ENCODE data around the gene PRIMA1.

Gene PRIMA1

DNA sequence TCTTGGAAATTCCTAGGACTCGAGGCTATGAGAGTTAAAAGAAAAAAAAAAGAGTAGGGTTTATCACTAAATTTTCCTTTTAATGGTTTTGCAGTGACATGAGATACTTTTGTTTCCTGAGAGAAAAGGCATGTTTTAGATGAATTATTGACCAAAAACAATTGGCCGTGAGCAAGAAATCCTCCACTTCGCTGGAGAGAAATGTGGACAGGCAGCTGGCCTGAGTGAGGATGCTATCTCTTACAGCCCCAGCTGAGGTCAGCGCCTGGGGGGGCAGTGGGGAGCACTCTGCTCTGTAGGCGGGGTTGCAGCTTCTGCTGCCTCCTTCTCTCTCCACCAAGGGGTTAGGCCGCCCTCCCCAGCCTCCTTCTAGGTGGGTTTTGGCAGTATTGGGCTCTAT, 54.7 kb downstream of the PRIMA1 start:
- DNase-seq (ENCODE audit: low read depth in 1 of 2, low spot score in 1 of 2) = no peak

DNA sequence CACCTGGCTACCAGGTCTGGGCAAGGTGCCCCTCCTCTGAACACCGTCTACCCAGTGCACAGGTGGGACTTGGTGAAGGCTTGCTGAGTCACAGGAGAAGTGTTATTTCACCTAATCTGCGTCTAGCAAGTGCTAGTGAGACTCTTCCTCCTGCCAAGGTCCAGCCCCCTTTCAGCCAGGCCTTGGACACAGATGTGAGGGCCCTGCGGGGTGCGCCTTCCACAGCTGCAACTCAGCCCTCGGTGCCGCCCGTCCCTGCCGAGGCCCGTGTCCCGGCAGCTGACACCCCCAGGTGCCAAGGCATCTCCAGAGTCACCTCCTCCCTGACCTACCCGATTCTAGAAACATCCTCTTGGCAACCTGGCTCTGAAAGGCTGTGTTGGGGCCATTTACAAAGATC, 55.1 kb downstream of the PRIMA1 start:
- DNase-seq (ENCODE audit: low read depth in 1 of 2, low spot score in 1 of 2) = no peak

DNA sequence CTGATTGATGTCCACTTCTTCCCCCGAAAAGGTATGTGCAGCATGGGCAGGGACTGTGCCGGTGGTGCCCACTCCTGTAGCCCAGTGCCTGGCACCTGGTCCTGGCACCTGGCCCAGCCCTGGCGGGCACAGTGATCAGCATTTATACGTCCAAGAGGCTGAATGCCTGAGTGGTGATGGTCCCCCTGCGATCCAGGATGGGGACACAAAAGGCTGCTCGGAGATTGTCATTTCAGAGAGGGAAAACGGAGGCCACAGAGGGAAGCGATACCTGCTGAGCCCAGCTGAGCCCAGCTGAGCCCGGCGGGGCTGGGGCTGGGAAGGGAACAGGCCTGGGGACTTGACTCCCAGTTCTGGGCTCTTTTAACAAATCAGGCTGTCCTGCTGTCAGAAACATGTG, 55.8 kb downstream of the PRIMA1 start:
- no peak for DNase-seq (ENCODE audit: low read depth in 1 of 2, low spot score in 1 of 2)

DNA sequence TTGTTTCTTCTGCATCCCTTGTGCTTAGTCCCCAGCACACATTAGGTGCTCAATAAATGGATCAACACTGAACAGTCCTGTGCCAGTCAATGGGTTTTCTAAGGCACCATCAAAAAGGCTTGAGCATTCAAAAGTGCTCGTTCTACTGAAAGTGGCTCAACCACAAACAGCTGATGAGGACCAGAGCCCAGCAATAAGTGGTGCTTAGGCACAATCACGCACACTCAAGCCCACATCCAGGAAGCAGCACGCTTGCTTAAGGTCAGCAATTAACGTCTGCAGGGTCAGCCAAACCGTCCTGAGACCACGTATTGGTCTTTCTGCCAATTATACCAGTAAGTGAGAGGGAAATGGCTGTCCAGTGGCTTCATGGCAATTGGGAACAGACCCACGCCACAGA, 56.5 kb downstream of the PRIMA1 start:
- no peak for DNase-seq (ENCODE audit: low read depth in 1 of 2, low spot score in 1 of 2)

DNA sequence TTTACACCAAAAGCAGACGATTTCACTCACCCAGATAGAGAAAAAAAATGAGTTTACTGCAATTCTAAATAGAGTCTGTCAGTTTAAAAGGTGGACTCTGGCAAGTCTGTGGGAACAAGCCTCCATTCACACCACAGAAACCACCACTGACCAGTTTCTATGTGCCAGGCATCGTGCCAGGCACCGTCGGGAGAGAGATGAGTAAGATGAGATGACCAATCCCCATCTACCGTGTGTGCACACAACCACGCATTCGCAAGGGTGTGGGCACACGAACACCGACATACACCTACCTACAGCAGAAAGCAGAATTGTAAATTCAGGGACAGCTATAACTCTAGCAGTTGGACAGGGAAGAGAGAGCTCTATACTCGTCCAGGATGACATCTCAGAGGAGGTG, 58.3 kb downstream of the PRIMA1 start:
- no peak for DNase-seq (ENCODE audit: low read depth in 1 of 2, low spot score in 1 of 2)

DNA sequence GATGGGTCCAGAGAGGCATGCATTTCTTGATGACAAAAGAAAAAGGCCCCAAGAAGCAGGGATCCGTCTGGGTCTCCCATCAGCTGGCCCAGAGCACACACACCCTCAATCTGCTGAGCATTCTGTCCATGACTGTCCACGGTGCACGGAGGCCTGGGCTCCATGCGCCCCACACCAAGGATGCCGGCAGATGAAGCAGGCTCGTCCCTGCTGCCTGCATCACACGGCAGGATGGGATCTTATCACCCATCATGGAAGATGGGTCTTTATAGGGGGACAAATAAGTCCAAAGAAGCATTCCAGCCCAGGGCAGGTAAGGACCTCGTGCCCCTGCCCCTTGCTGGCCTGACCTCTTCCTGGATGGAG, 59.7 kb downstream of the PRIMA1 start:
- DNase-seq (ENCODE audit: low read depth in 1 of 2, low spot score in 1 of 2) = no peak

DNA sequence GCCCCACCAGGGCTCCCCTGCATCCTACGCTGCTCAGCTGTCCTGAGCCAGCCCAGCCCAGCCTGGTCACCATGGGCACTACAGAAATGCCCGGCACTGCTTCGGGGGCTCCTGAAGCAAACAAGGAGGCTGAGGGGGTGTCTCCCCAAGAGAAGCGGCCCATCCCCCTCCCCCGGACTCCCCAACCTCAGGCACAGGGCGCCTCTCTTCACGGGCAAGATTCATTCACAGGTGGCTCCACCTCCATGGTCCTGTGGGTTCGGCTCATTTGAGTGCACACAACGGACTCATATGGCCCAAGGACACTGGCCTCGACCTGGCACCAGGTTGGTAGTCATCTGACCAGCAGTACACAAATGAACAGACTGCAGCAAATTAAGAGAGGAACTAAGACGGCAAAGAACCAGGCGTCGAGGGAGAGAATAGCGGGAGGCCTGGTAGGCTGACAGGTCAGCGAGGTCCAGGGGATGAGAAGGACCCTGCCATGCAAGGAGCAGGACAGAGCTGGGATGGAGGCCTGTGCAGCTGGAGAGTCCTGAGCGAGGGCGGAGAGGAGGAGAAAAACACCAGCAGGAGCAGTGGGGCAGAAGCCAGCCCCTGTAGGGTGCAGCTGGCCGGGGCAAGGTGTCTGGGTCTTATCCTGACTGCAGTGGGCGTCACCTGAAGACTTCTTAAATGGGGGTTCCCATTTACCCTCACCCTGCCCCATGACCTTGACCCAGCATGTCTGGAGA, 60.2 kb downstream of the PRIMA1 start:
- DNase-seq (ENCODE audit: low read depth in 1 of 2, low spot score in 1 of 2) = no peak

DNA sequence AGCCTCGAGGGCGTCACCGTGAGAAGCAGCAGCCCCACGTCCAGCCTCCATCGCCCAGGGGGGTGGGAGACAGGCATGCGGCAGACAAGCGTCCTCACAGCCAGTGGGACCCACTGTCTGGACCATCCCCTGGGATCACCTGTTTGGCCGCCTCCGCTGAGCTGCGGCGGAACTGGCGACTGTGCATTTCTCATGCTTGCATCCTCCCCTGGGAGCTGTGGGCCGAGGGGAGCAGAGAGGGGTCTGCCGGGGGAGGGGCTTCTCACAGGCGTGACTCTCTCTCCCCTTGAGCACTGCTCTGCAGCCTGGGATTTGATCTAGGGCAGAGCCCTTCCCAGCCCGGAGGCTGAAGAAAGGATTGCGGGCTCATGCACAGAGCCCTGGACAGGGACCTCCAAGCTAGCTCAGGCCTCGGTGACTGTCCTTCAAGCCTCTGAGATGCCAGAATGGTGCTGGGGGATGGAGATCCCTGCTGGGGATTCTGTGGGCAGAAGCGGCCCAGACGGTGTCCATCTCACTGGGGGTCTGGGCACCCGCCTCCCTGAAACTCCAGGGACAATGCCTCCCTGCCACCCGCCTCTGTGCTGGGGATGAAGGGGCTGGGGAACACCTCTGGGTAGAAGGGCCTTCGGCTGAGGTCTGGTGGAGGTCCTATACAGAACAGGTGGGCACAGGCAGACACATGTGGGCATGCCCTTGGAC, 61.1 kb downstream of the PRIMA1 start:
- no peak for DNase-seq (ENCODE audit: low read depth in 1 of 2, low spot score in 1 of 2)

DNA sequence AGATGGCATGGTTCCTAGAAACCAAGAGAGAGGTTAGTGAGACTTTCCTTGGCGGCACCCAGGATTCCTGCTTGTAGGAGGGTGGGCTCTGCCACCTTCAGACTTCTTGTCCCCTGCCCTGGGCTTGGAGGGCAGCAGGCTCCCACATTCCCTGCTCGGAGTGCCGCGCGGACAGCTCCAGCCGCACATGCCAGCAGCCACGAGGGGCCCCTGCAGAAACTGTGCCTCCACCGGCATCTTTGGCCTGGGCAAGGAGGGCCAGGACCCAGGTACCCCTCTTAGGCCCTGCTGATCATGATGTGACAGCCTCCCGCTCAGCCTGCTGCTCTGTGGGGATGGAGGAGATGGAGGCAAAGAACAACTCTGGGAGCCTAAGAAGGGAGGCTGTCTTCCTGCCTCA, 62.3 kb downstream of the PRIMA1 start:
- DNase-seq (ENCODE audit: low read depth in 1 of 2, low spot score in 1 of 2) = no peak

DNA sequence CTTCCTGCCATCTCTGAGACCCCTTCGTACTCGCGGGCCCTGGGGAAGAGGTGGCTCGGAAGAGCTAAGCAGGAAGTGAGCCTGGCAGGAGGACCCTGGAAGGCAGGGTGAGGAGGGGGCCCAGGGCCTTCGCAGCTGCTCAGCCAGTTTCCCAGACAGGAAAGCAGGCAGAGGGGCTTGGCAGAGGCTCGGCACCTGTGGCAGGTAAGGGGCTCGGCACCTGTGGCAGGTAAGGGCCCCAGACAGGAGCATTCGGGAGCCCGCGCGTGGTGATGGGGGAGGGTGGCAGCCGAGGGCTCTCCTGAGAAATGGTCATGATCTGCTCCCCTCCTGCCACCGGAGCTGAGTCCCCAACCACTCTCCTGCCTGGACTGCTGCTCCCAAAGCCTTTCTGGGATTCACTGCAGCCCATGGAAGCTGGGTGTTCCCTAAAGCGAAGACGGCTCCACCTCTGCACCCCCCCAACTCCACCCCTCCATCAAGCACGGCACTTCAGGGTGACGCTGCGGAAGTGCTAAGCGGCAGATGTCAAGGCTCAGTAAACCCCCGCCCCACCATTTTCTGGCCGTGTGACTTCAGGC, 63.2 kb downstream of the PRIMA1 start:
- no peak for DNase-seq (ENCODE audit: low read depth in 1 of 2, low spot score in 1 of 2)

DNA sequence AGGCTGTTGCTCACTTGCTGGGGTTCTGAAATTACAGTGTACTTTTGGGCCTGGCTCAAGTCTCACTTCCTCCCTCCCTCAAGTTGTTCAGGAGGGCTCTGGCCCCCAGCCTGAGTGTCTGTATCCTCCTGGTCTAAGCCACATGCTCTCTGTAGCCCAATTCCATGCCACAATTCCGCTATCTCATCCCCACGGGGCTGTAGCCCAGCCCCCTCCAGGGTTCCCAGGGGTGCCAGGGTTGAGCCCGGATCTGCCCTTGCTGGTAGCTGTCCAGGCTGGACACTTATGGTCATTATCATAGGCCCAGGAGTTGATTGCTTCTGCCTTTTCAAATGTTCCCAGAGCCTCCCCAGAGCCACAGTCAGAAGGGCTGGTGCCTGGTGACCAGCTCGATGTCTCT, 65.3 kb downstream of the PRIMA1 start:
- DNase-seq (ENCODE audit: low read depth in 1 of 2, low spot score in 1 of 2) = no peak

DNA sequence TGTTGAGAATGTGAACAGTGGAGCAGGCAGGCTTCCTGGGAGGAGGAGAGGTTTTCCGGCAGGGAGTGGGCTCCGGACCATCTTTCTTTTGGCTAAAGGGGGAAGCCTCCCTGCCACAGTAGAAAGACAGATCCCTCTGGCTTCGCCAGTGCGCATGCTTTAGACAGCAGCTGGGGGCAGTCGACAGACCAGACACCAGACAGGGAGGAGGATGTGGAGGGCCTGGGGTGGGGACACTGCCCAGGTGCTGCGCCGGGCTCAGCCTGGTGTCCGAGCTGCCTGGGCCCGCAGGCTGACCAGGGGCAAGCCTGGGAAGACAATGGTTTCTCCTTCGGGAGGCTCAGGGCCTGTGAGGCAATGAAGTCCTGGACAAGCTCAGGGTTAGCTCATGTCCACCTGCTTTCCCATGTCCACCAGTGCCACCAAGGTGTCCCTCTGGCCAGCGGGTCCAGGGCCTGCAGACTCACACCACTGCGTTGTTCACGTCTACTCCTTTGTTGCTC, 67.3 kb downstream of the PRIMA1 start:
- no peak for DNase-seq (ENCODE audit: low read depth in 1 of 2, low spot score in 1 of 2)

DNA sequence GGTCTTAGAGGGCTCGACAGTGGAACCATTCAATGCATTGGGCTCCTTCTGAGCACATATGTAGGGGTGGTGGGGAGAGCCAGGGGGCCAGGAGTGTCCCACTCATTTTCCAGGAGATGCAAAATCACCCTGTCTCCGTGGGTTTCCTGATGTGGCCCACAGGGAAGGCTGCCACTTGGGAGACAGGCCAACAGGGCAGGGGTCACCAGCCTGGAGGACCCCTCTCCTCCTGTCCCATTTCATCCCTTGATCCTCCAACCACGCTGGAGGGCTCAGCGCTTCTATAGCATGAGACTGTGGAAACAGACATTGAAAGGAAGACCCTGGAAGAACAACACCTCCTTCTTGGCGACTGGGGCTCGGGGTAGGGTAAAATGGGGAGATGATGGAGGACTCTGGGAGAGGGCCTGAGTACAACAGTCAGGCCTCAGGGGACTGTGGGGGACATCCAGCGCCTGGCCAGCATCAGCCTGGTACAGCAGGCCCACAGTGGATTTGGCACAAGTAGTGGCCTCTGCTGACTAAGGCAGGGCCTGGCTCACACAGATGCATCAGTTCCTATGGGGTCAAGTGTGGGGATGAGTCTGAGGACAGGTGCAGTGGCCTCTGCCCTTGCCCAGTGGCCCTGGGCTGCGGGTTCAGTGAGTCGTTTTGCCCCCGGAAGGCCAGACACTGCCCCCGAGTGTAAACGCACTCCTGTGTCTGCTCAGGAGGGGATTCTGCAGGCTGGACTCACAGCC, 68.0 kb downstream of the PRIMA1 start:
- no peak for DNase-seq (ENCODE audit: low read depth in 1 of 2, low spot score in 1 of 2)

DNA sequence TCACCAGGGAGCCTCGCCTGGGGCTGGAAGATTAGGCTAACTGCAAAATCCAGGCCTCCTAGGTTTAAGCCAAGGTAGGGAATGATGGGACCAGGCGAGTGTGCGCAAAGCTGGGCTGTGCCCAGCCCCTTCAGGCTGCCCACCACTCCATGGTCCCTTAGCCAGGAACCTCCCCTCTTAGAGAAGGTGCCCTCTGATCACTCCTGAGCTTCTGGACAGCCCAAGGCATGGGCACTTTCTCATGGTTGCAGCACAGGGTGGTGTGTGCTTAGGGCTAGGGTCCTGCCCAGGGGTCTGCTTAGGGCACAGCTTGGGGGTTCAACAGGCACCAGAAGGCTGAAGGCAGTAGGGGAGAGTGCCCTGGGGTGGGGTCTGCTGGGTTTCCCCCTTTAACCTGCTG, 69.0 kb downstream of the PRIMA1 start:
- no peak for DNase-seq (ENCODE audit: low read depth in 1 of 2, low spot score in 1 of 2)

DNA sequence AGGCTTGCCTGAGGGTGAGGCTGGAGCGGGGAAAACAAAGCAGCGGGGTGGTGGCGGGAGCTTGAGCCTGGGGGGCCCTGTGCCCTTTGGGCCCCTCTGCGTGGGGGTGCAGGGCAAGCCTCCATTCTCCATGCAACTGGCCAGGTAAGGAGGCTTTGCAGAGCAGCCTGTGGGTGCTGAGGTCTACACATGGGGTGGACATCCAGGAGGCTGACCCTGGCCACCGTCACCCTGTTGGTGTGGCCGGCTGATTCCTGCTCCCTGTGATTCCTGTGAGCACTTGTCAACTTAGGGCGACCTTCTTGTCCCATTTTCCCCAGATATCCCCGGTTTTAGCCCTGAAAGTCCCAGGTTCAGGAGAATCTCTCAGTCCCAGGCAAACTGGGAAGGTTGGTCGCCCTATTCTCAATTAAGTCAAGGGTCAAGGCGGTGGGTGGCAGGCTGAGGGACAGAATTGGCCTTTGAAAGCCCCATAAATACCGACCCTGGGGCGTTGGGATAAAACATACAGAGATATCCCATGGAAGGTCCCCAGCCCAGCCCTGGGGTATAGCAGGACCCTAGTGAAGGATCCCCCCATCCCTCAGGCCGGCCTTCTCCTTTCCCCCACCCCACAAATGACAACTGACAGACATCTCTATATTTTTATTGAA, 70.5 kb downstream of the PRIMA1 start:
- DNase-seq (ENCODE audit: low read depth in 1 of 2, low spot score in 1 of 2) = no peak

DNA sequence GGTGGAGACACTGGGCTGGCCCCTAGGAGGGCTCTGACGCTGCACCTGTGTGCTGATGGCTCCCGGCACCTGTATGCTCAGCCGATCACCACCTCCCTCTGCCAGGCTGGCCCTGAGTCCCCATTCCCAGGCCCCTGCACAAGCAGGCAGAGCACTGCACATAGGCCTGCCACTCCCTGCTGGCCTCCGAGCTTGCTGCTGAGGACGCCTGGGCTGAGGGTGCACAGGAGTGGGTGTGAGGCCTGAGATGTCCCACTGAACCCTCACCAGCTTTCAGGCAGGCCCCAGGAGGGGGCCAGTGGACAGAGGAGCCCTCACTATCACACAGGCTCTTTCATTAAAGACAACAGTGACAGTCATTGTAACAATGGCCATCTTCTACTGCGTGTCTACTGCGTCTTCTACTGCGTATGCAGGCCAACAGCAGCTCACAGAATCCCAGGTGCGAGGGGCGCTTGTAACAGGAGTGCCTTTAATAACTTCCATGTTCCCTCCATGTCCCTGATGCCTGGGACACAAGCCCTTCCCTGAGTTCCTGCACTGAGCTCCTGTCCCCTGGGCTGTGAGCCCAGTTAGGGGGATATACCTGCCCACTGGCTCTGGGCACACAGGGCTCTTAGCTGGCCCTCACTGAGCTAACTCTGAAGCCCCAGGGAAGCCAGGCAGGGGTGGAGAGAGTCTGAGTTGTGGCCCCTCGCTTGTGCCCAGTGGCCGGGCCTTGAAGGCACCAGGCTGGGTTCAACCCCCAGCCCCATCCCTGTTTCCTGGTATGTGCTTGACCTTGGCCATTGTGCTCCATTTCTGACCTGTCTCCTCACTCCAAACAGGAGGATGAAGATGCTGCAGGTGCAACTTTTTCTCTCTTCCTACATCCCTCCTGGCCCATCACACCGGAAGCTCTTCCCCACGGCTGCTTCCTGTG, 71.3 kb downstream of the PRIMA1 start:
- no peak for DNase-seq (ENCODE audit: low read depth in 1 of 2, low spot score in 1 of 2)

DNA sequence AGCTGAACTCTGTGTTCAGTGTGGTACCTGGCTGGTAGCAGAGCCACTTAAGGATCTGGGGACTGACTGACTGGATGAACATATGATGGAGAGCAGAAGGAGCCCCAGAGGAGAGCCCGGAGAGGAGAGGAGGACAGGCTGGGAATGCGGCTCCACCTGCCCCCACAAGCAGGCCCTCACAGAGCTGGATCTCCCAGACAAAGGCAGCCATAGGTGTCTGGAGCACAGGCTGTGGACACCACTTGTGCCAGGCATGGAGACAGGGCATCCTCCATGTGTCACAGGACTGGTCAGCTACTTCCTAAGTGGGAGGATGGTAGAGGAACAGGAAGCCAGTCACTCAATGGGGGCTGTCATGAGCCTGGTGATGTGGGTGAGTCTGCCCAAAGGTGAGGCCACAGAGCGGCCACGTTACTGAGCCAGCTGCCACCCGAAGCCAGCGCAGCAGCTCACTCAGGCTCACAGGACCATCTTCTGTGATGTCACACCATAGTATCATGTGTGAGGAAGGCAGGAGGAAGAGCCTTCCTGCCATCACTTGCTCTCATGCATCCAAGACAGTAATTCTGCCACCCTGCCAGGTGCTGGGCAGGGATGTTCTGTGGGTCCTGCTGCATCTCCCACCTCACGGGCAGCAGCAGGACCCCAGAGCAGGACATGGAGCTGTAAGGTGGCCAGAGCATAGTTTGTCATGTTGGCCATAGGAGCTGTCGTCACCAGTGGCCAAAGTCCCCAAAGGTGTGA, 72.1 kb downstream of the PRIMA1 start:
- no peak for DNase-seq (ENCODE audit: low read depth in 1 of 2, low spot score in 1 of 2)

DNA sequence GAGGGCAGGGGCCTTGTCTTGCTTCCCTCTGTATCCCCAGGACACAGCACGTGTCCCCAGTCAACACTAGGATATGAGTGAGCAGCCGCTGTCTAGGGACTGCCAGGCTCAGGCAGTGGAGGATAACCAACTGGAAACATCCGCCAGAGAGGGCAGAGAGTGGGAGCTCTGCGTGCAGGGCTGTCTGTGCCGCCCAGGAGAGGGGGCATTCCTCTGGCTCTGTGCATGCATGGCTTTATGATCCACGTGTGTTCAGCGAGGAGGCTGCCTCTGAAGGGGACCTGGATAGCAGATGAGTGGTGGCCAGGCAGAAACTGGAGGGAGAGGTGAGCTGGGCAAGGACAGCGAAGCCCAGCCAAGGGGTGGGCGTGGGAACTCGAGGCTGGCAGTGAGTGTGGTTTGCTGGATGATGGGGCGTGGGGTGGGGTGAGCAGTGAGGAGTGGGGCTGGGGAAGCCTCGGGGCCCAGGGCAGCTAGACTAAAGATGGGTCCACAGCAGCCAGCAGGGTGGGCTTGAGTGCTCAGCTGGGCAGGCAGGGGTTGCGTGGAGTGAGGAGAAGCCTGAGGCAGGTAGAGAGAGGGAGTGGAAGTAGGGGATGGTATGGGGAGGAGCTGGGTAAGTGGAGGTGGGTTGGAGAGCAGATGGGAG, 72.9 kb downstream of the PRIMA1 start:
- DNase-seq (ENCODE audit: low read depth in 1 of 2, low spot score in 1 of 2) = no peak

DNA sequence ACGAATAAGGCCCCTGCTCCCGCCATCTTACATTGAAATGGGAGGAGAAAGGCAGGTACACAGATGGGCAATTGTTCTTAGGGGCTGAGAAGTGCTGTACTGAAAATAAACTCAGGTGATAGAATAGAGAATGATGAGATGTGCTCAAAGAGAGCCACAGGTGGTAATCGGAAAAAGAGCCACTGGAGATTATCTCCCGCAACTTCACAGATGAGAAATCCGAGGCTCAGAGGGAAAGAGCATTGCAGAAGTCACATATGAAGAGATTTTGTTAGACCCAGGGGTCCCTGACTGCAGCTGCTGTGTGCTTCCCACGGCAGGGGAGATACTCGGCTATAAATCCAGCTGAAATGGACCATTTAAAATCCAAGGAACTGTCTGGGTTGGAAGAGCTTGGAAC, 73.7 kb downstream of the PRIMA1 start:
- no peak for DNase-seq (ENCODE audit: low read depth in 1 of 2, low spot score in 1 of 2)

Measured in activated T-helper 1 cell treated with anti-CD3 and anti-CD28 coated beads, Interleukin-2, amount 50 U/mL, for 16 hours (primary cell).